Measurements from ENCODE around the gene GMDS. TPM values are rescaled to one million over a fixed set of nuclear protein-coding genes. Genes with fewer than 3 reads are reported as not detected.

GMDS gene
- total RNA-seq, 2 donors from 2014 or later = 25.4 to 29.5 TPM

DNA sequence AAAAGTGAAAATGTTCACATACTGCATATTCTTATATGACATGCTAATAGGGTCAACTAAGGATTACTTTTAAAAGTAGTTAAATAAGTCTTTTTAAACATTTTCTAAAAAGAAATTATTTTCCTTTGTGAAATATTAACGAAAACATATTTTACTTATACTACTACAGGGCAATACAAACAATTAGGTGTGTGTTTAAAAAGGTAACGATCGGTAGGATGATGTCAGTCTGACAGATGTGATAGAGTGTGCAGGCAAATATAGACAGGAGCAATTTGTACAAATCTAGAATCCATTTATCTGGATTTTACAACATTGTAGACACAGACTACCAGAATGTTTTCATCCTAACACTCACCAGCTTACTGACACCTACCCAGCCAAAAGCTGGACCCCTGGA is 378.2 kb downstream of the GMDS start:
- peaks cover 15% of the 10 kb centered on the region for H3K4me1 ChIP-seq (ENCODE audit: control insufficient read depth, insufficient read depth, low read length)
- Mint-ChIP-seq H3K27me3 (ENCODE audit: insufficient read depth) (no peaks in the 10 kb centered on the region), H3K4me1 (peaks cover 42% of the 10 kb centered on the region)

DNA sequence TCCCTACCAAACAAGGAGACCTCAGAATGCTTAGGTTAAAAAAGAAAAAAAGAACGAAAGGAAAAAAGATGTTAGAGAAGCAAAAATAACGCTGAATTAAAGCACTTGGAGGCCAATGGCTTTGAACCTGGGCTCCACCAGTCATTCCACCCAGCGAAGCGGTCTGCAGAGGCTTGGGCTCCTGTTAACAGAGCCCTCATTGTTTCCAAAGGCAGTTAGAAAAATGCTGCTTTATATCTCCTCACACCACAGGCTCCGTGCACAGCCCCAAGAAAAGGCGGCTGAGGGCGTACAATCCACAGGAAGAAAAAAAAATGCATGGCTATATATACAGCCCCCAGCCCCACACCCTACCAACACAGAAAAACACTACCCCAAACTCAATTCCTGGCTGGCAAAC is 379.8 kb downstream of the GMDS start:
- H3K9me3 ChIP-seq (ENCODE audit: control insufficient read depth, low read length) = no peaks in the 10 kb centered on the region
- WGBS, 2 experiments (ENCODE audit: insufficient coverage in 1 of 2, insufficient read length in 1 of 2) = 80 to 84% methylated on average over 1 to 7 of the region's 7 CpGs
- Mint-ChIP-seq H3K4me3 (no peak overlapping the region), H3K9me3 (no peaks in the 10 kb centered on the region), H3K27me3 (ENCODE audit: insufficient read depth) (no peaks in the 10 kb centered on the region), H3K4me1 (peaks cover 31% of the 10 kb centered on the region), H3K36me3 (ENCODE audit: low read depth) (no peaks in the 10 kb centered on the region), H3K27ac (no peak overlapping the region)
- no peak for DNase-seq
- H3K4me1 ChIP-seq (ENCODE audit: control insufficient read depth, insufficient read depth, low read length) = peaks cover 15% of the 10 kb centered on the region
- H3K4me3 ChIP-seq (ENCODE audit: low read length) = no peak overlapping the region
- H3K27ac ChIP-seq (ENCODE audit: low read depth, low read length) = no peak overlapping the region
- TF ChIP-seq, protein P1, sequence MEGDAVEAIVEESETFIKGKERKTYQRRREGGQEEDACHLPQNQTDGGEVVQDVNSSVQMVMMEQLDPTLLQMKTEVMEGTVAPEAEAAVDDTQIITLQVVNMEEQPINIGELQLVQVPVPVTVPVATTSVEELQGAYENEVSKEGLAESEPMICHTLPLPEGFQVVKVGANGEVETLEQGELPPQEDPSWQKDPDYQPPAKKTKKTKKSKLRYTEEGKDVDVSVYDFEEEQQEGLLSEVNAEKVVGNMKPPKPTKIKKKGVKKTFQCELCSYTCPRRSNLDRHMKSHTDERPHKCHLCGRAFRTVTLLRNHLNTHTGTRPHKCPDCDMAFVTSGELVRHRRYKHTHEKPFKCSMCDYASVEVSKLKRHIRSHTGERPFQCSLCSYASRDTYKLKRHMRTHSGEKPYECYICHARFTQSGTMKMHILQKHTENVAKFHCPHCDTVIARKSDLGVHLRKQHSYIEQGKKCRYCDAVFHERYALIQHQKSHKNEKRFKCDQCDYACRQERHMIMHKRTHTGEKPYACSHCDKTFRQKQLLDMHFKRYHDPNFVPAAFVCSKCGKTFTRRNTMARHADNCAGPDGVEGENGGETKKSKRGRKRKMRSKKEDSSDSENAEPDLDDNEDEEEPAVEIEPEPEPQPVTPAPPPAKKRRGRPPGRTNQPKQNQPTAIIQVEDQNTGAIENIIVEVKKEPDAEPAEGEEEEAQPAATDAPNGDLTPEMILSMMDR (conservative IDR thresholded peaks at IDR 0.05) = no peak
- no peak overlapping the region for H3K9ac ChIP-seq (ENCODE audit: extremely low read depth, low read length, poor library complexity, severe bottlenecking)
- no peaks in the 10 kb centered on the region for H3K36me3 ChIP-seq (ENCODE audit: control insufficient read depth, insufficient read depth, low read length)
- no peaks in the 10 kb centered on the region for H3K27me3 ChIP-seq (ENCODE audit: control insufficient read depth, insufficient read depth, low read length, poor library complexity, severe bottlenecking)

More for the DNA sequence above, 378.2 kb downstream of the GMDS start:
- 100% methylated on average over 2 of the region's 3 CpGs; no CpG with 5 or more reads in 1 of the 2 experiments for WGBS, 2 experiments (ENCODE audit: insufficient coverage in 1 of 2, insufficient read length in 1 of 2)
- no peaks in the 10 kb centered on the region for H3K27me3 ChIP-seq (ENCODE audit: control insufficient read depth, insufficient read depth, low read length, poor library complexity, severe bottlenecking)
- Mint-ChIP-seq H3K36me3 (ENCODE audit: low read depth) (no peaks in the 10 kb centered on the region), H3K27ac (peak overlapping the region; percentile 39), H3K4me3 (no peak overlapping the region), H3K9me3 (no peaks in the 10 kb centered on the region)
- H3K27ac ChIP-seq (ENCODE audit: low read depth, low read length) = no peak overlapping the region
- H3K36me3 ChIP-seq (ENCODE audit: control insufficient read depth, insufficient read depth, low read length) = no peaks in the 10 kb centered on the region
- H3K9ac ChIP-seq (ENCODE audit: extremely low read depth, low read length, poor library complexity, severe bottlenecking) = no peak overlapping the region
- TF ChIP-seq, protein P1 (conservative IDR thresholded peaks at IDR 0.05) = no peak
- H3K9me3 ChIP-seq (ENCODE audit: control insufficient read depth, low read length) = no peaks in the 10 kb centered on the region
- no peak overlapping the region for H3K4me3 ChIP-seq (ENCODE audit: low read length)
- DNase-seq = no peak

DNA sequence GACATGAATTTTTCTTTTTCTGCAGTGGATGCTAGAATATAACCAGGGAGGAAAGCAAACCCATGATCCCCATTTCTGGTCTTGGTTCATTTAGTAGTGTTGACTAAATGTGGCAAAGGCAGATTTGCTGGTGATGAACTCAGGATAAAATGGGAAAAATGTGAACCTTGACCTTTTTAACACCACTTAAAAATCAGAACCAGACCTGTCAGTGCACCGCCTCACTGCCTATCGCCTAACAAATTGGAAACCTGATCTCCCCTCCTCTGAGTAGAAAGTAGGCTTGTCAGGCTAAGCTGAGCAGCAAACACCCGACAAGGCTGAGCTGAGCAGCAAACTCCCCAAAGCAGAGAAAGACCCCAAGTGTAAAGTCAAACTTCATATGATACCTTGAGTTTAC is 380.9 kb downstream of the GMDS start:
- Mint-ChIP-seq H3K27ac (no peak overlapping the region), H3K27me3 (ENCODE audit: insufficient read depth) (no peaks in the 10 kb centered on the region)
- DNase-seq = no peak

More for the DNA sequence above, 380.9 kb downstream of the GMDS start:
- Histone ChIP-seq H3K27me3 (ENCODE audit: control insufficient read depth, insufficient read depth, low read length, poor library complexity, severe bottlenecking) (no peaks in the 10 kb centered on the region), H3K36me3 (ENCODE audit: control insufficient read depth, insufficient read depth, low read length) (no peaks in the 10 kb centered on the region), H3K9ac (ENCODE audit: extremely low read depth, low read length, poor library complexity, severe bottlenecking) (no peak overlapping the region), H3K9me3 (ENCODE audit: control insufficient read depth, low read length) (no peaks in the 10 kb centered on the region), H3K4me1 (ENCODE audit: control insufficient read depth, insufficient read depth, low read length) (peaks cover 15% of the 10 kb centered on the region), H3K4me3 (ENCODE audit: low read length) (no peak overlapping the region), H3K27ac (ENCODE audit: low read depth, low read length) (no peak overlapping the region)
- H3K36me3 Mint-ChIP-seq (ENCODE audit: low read depth) = no peaks in the 10 kb centered on the region
- TF ChIP-seq, protein P1 (conservative IDR thresholded peaks at IDR 0.05) = no peak
- no peaks in the 10 kb centered on the region for H3K9me3 Mint-ChIP-seq
- no peak overlapping the region for H3K4me3 Mint-ChIP-seq
- peaks cover 24% of the 10 kb centered on the region for H3K4me1 Mint-ChIP-seq
- WGBS, 2 experiments (ENCODE audit: insufficient coverage in 1 of 2, insufficient read length in 1 of 2) = 0 to 26% methylated on average over 1 to 3 of the region's 3 CpGs

Data from endodermal cell (in vitro differentiated cells).